Mesendoderm (in vitro differentiated cells): Measurements from ENCODE around the gene ATP12A.

Experiments
- DNase-seq: peaks from one replicate; pipeline ENCODE4 v3.0.0; 2013
- H2AK5ac ChIP-seq: 2 replicates; pipeline ENCODE4 v1.6.1; 2013; ENCODE audit warnings: low read length, inconsistent platforms
- H2BK120ac ChIP-seq: 2 replicates; pipeline ENCODE4 v1.6.1; 2013; ENCODE audit warnings: low read depth, mild to moderate bottlenecking, low read length, moderate library complexity, mixed read lengths
- H2BK15ac ChIP-seq: replicated peaks from 2 replicates; pipeline ENCODE4 v1.6.1; 2013; ENCODE audit warnings: low read depth, mild to moderate bottlenecking, moderate library complexity
- H2BK5ac ChIP-seq: 2 replicates; pipeline ENCODE4 v1.6.1; 2013; ENCODE audit warnings: low read length, inconsistent platforms
- H3K18ac ChIP-seq: 2 replicates; pipeline ENCODE4 v1.6.1; 2013; ENCODE audit warnings: mild to moderate bottlenecking, low read length, mixed read lengths
- H3K23ac ChIP-seq: one replicate; pipeline ENCODE4 v1.6.1; 2013; ENCODE audit warnings: low read length
- H3K27ac ChIP-seq: 2 replicates; pipeline ENCODE4 v1.5.1; 2013; ENCODE audit warnings: low read depth, mild to moderate bottlenecking, inconsistent platforms, low read length, moderate library complexity
- H3K27me3 ChIP-seq: 2 replicates; pipeline ENCODE4 v1.6.1; 2013; ENCODE audit warnings: low read length, control low read depth, mild to moderate bottlenecking, inconsistent platforms; ENCODE audit not compliant: insufficient read depth, poor library complexity
- H3K36me3 ChIP-seq: 2 replicates; pipeline ENCODE4 v1.6.1; 2013; ENCODE audit warnings: low read length, inconsistent platforms; ENCODE audit not compliant: control insufficient read depth, insufficient read depth
- H3K4ac ChIP-seq: one replicate; pipeline ENCODE4 v1.6.1; 2013; ENCODE audit warnings: low read depth, mild to moderate bottlenecking, low read length, moderate library complexity
- H3K4me1 ChIP-seq: 2 replicates; pipeline ENCODE4 v1.6.1; 2013; ENCODE audit warnings: low read depth, low read length, inconsistent platforms; ENCODE audit not compliant: control insufficient read depth
- H3K4me2 ChIP-seq: 2 replicates; pipeline ENCODE4 v1.6.1; 2013; ENCODE audit warnings: low read length
- H3K4me3 ChIP-seq: 2 replicates; pipeline ENCODE4 v1.5.1; 2013; ENCODE audit warnings: mild to moderate bottlenecking, low read length
- H3K56ac ChIP-seq: one replicate; pipeline ENCODE4 v1.6.1; 2013; ENCODE audit warnings: low read length
- H3K79me1 ChIP-seq: 2 replicates; pipeline ENCODE4 v1.6.1; 2013; ENCODE audit warnings: low read length, inconsistent platforms
- H3K79me2 ChIP-seq: 2 replicates; pipeline ENCODE4 v1.6.1; 2013; ENCODE audit warnings: mild to moderate bottlenecking, low read length; ENCODE audit not compliant: control insufficient read depth, insufficient read depth
- H3K9ac ChIP-seq: 2 replicates; pipeline ENCODE4 v1.6.1; 2013; ENCODE audit warnings: low read length, inconsistent platforms
- H4K5ac ChIP-seq: one replicate; pipeline ENCODE4 v1.6.1; 2013; ENCODE audit warnings: low read length
- H4K8ac ChIP-seq: one replicate; pipeline ENCODE4 v1.6.1; 2013; ENCODE audit warnings: low read depth, mild to moderate bottlenecking, control low read depth, low read length, moderate library complexity
- WGBS: extraction: QIAGEN DNeasy Blood & Tissue Kit; methylation state at CpG from one replicate; pipeline ENCODE4 v1.1.7; 2013; ENCODE audit warnings: low lambda C conversion rate, missing lambda C conversion rate; ENCODE audit not compliant: insufficient coverage; ENCODE audit errors: extremely low coverage; 5-methylcytosine and 5-hydroxymethylcytosine counted together

The ATP12A gene

DNA sequence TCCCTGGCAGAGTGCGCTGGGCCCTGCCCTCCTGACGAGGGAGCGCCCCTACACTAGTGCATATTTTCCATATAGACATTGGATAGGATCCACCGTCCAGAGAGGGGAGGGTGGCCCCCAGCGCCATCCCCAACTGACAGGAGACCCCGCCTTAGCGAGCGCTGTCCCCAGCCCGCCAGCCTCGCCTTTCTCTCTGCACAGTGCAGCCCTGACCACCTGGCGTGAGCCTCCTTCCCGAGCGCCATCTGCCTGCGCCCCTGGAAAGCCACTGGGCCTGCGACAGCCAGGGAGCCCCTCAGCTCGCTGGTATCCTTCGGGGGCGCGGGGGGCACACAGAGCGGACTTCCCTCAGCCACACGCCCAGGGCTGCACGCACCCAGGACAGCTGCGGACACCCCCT lies 42.1 kb upstream of the ATP12A start:
- Histone ChIP-seq H2BK5ac (no peak overlapping the region), H3K4me3 (no peak overlapping the region), H3K23ac (no peak overlapping the region), H4K8ac (no peak overlapping the region), H3K18ac (no peak overlapping the region), H3K4ac (no peak overlapping the region), H3K79me2 (no peaks in the 10 kb centered on the region), H3K9ac (no peak overlapping the region), H3K56ac (no peak overlapping the region), H3K27ac (no peak overlapping the region), H2BK120ac (no peak overlapping the region), H2BK15ac (no peak overlapping the region), H3K4me2 (no peak overlapping the region), H3K36me3 (no peaks in the 10 kb centered on the region), H3K4me1 (no peaks in the 10 kb centered on the region), H3K27me3 (no peaks in the 10 kb centered on the region), H4K5ac (no peak overlapping the region), H3K79me1 (no peaks in the 10 kb centered on the region), H2AK5ac (no peak overlapping the region)
- WGBS, result no CpG with 5 or more reads among the region's 23 CpGs
- DNase-seq, result no peak

- Histone ChIP-seq H3K27me3 (no peaks in the 10 kb centered on the region), H3K36me3 (no peaks in the 10 kb centered on the region), H2AK5ac (no peak overlapping the region), H4K8ac (no peak overlapping the region), H3K56ac (no peak overlapping the region), H2BK15ac (no peak overlapping the region), H3K4ac (no peak overlapping the region), H2BK5ac (no peak overlapping the region), H3K79me2 (no peaks in the 10 kb centered on the region), H3K4me3 (no peak overlapping the region), H3K4me2 (no peak overlapping the region), H3K18ac (no peak overlapping the region), H4K5ac (no peak overlapping the region), H3K27ac (no peak overlapping the region), H2BK120ac (no peak overlapping the region), H3K4me1 (no peaks in the 10 kb centered on the region), H3K9ac (no peak overlapping the region), H3K79me1 (no peaks in the 10 kb centered on the region), H3K23ac (no peak overlapping the region)
- no CpG with 5 or more reads among the region's 4 CpGs for WGBS
- DNase-seq, result peak; percentile 27
Observed at GRCh38 chr13:24640752-24641151, 39.5 kb upstream of the ATP12A start.

DNA sequence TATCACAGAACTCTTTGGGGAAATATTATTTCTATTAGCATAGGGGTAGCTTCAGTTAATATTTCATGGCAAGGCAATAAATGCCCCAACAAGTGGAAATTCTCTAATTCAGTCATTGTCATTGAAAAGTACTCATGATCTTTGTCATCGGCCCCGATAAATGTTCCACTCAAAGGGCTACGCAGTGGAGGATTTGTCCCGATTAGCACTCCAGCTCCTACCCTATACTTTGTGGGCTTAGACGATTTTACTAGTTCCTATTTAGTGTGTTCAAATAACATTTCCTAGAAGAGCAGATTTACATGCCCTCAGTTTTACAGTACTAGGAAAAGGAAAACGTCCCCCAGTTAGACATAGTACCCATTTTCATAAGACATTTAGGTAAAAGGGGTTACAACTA lies 38.0 kb upstream of the ATP12A start:
- WGBS, result no CpG with 5 or more reads among the region's 6 CpGs
- no peak overlapping the region for H3K4me2 ChIP-seq

GRCh38 chr13:24644036-24644435 lies 36.2 kb upstream of the ATP12A start:
- H3K18ac ChIP-seq, result no peak overlapping the region
- no peaks in the 10 kb centered on the region for H3K27me3 ChIP-seq
- H2BK120ac ChIP-seq, result no peak overlapping the region
- H3K56ac ChIP-seq, result no peak overlapping the region
- no peak for DNase-seq
- no peaks in the 10 kb centered on the region for H3K4me1 ChIP-seq
- no CpG with 5 or more reads among the region's 1 CpG for WGBS
- no peak overlapping the region for H2BK5ac ChIP-seq
- no peak overlapping the region for H4K8ac ChIP-seq
- no peak overlapping the region for H2AK5ac ChIP-seq
- no peak overlapping the region for H4K5ac ChIP-seq
- no peak overlapping the region for H2BK15ac ChIP-seq
- H3K79me1 ChIP-seq, result no peaks in the 10 kb centered on the region
- no peak overlapping the region for H3K4ac ChIP-seq
- H3K23ac ChIP-seq, result no peak overlapping the region
- no peaks in the 10 kb centered on the region for H3K36me3 ChIP-seq
- H3K4me2 ChIP-seq, result no peak overlapping the region
- H3K4me3 ChIP-seq, result no peak overlapping the region
- no peaks in the 10 kb centered on the region for H3K79me2 ChIP-seq
- H3K27ac ChIP-seq, result no peak overlapping the region
- no peak overlapping the region for H3K9ac ChIP-seq

More for the DNA sequence above, 38.0 kb upstream of the ATP12A start:
- Histone ChIP-seq H3K27ac (no peak overlapping the region), H3K27me3 (no peaks in the 10 kb centered on the region), H2BK5ac (no peak overlapping the region), H3K79me2 (no peaks in the 10 kb centered on the region), H3K36me3 (no peaks in the 10 kb centered on the region), H3K9ac (no peak overlapping the region), H3K4ac (no peak overlapping the region), H3K18ac (no peak overlapping the region), H3K79me1 (no peaks in the 10 kb centered on the region), H2AK5ac (no peak overlapping the region), H4K8ac (no peak overlapping the region), H3K4me1 (no peaks in the 10 kb centered on the region), H2BK15ac (no peak overlapping the region), H3K56ac (no peak overlapping the region), H2BK120ac (no peak overlapping the region), H3K4me3 (no peak overlapping the region), H3K23ac (no peak overlapping the region), H4K5ac (no peak overlapping the region)
- no peak for DNase-seq

DNA sequence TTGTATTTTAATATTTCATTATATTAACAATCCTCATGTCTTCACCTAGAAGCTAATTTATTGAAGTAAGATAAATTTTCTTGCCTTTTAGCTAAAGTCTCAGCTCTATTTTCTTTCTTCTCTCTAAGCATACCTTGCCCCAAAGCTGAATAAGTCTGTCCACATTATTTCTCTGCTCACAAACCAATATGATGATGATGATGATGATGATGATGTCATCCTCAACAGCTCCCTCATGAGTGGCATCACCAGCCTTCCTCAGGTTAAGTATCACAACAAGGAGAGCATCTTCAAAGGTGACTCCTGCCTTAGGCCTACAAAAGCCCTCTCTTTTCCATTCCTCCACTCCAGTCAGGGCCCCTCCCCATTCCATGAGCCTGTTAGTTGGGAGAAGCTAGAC lies 31.9 kb upstream of the ATP12A start:
- Histone ChIP-seq H3K79me2 (no peaks in the 10 kb centered on the region), H3K9ac (no peak overlapping the region), H2AK5ac (no peak overlapping the region), H3K79me1 (no peaks in the 10 kb centered on the region), H3K27me3 (no peaks in the 10 kb centered on the region), H3K4me1 (no peaks in the 10 kb centered on the region), H3K23ac (no peak overlapping the region), H2BK120ac (no peak overlapping the region), H4K8ac (no peak overlapping the region), H3K36me3 (no peaks in the 10 kb centered on the region), H2BK5ac (no peak overlapping the region), H3K4me2 (no peak overlapping the region), H2BK15ac (no peak overlapping the region), H3K18ac (no peak overlapping the region), H3K4me3 (no peak overlapping the region), H3K27ac (no peak overlapping the region), H3K4ac (no peak overlapping the region), H3K56ac (no peak overlapping the region), H4K5ac (no peak overlapping the region)
- no peak for DNase-seq

DNA sequence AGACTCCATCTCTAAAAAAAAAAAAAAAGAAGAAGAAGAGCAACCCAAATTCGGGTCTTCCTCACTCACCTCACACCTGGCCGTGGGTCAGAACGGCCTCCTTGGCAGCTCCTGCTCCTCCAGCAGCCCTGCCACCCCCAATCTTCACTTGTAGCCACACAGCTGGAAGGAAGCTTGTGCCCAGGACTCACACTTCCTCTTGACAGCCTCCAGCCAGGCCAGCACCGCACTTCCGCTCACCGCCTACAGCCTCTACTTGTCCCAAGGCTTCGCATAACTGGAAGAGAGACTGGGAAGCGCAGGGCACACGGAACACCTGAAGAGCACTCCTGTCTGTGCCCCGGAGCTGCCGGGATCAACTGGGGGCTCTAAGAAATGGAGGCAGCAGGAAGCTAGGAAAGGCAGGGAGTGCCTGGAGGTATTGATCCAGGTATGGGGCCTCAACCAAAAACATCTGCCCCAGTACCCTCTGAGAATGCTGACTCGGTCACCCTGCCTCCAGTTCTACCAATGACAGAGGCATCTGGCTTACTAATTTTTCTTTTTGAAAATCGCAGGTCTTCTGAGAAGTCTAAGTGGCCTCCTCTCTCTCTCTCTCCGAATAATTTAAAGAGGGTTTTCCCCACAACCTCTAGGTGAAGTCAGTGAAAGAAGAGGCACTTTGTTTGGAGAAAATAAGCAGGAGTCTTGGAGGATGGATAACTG lies 31.1 kb upstream of the ATP12A start:
- H2BK120ac ChIP-seq, result no peak overlapping the region
- no peak overlapping the region for H4K5ac ChIP-seq
- no peak overlapping the region for H3K56ac ChIP-seq
- H3K4me1 ChIP-seq, result no peaks in the 10 kb centered on the region
- peak overlapping the region; percentile 48 for H3K23ac ChIP-seq
- H4K8ac ChIP-seq, result no peak overlapping the region
- no peak overlapping the region for H3K18ac ChIP-seq
- no peak overlapping the region for H3K4me2 ChIP-seq
- H3K4me3 ChIP-seq, result no peak overlapping the region
- no peak for DNase-seq
- no peaks in the 10 kb centered on the region for H3K79me2 ChIP-seq
- no peak overlapping the region for H2BK15ac ChIP-seq
- H2BK5ac ChIP-seq, result no peak overlapping the region
- no peaks in the 10 kb centered on the region for H3K36me3 ChIP-seq
- no peak overlapping the region for H3K9ac ChIP-seq
- WGBS, result no CpG with 5 or more reads among the region's 14 CpGs
- H3K79me1 ChIP-seq, result no peaks in the 10 kb centered on the region
- no peak overlapping the region for H2AK5ac ChIP-seq
- H3K27ac ChIP-seq, result no peak overlapping the region
- no peak overlapping the region for H3K4ac ChIP-seq
- no peaks in the 10 kb centered on the region for H3K27me3 ChIP-seq
